ENCODE results near the gene CPT2.

DNA sequence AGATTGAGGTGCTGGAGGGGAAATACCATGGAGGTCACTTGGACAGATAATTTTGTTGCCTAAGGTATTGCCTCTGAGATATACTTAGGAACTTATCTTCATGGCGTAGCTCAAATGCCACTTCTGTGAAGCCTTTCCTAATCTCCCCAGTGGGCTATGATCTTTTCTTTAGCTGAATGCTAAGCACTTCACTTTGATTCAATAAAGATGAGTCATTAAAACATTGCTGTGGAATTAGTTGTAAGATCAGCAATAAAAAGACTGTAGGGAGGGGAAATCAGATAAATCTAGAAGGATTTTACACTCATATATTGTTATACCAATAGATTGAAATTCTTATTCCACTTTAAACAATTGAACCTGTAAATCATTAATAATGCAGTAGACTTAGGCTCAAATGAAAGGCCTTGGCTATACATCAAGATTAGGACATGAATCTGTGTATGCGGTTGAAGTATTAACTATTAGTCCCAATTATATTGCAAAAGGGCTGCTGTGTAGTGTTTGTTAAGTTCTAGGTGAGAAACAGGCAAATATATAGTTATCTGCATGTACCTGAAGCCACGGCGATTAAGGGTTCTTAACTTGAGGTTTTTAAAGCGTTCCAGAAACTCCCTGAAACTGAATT, 60.9 kb downstream of the CPT2 start:
- no peak for TF ChIP-seq HDAC6 (IDR thresholded peaks at IDR 0.05; ENCODE audit: low read depth, low read length)
- TF ChIP-seq KAT7 (CRISPR knock-in tag; IDR thresholded peaks at IDR 0.05; ENCODE audit: borderline replicate concordance), result no peak
- TF ChIP-seq, protein P1, sequence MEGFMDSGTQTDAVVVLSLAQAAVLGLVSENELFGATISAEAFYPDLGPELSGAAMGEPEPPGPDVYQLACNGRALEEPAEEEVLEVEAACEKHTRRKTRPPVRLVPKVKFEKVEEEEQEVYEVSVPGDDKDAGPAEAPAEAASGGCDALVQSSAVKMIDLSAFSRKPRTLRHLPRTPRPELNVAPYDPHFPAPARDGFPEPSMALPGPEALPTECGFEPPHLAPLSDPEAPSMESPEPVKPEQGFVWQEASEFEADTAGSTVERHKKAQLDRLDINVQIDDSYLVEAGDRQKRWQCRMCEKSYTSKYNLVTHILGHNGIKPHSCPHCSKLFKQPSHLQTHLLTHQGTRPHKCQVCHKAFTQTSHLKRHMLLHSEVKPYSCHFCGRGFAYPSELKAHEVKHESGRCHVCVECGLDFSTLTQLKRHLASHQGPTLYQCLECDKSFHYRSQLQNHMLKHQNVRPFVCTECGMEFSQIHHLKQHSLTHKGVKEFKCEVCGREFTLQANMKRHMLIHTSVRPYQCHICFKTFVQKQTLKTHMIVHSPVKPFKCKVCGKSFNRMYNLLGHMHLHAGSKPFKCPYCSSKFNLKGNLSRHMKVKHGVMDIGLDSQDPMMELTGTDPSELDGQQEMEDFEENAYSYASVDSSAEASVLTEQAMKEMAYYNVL (CRISPR knock-in tag; IDR thresholded peaks at IDR 0.05; ENCODE audit: borderline replicate concordance), result no peak
- TF ChIP-seq, protein P2, sequence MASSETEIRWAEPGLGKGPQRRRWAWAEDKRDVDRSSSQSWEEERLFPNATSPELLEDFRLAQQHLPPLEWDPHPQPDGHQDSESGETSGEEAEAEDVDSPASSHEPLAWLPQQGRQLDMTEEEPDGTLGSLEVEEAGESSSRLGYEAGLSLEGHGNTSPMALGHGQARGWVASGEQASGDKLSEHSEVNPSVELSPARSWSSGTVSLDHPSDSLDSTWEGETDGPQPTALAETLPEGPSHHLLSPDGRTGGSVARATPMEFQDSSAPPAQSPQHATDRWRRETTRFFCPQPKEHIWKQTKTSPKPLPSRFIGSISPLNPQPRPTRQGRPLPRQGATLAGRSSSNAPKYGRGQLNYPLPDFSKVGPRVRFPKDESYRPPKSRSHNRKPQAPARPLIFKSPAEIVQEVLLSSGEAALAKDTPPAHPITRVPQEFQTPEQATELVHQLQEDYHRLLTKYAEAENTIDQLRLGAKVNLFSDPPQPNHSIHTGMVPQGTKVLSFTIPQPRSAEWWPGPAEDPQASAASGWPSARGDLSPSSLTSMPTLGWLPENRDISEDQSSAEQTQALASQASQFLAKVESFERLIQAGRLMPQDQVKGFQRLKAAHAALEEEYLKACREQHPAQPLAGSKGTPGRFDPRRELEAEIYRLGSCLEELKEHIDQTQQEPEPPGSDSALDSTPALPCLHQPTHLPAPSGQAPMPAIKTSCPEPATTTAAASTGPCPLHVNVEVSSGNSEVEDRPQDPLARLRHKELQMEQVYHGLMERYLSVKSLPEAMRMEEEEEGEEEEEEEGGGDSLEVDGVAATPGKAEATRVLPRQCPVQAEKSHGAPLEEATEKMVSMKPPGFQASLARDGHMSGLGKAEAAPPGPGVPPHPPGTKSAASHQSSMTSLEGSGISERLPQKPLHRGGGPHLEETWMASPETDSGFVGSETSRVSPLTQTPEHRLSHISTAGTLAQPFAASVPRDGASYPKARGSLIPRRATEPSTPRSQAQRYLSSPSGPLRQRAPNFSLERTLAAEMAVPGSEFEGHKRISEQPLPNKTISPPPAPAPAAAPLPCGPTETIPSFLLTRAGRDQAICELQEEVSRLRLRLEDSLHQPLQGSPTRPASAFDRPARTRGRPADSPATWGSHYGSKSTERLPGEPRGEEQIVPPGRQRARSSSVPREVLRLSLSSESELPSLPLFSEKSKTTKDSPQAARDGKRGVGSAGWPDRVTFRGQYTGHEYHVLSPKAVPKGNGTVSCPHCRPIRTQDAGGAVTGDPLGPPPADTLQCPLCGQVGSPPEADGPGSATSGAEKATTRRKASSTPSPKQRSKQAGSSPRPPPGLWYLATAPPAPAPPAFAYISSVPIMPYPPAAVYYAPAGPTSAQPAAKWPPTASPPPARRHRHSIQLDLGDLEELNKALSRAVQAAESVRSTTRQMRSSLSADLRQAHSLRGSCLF (CRISPR knock-in tag; IDR thresholded peaks at IDR 0.05; ENCODE audit: borderline replicate concordance), result no peak
- TF ChIP-seq, protein P3, sequence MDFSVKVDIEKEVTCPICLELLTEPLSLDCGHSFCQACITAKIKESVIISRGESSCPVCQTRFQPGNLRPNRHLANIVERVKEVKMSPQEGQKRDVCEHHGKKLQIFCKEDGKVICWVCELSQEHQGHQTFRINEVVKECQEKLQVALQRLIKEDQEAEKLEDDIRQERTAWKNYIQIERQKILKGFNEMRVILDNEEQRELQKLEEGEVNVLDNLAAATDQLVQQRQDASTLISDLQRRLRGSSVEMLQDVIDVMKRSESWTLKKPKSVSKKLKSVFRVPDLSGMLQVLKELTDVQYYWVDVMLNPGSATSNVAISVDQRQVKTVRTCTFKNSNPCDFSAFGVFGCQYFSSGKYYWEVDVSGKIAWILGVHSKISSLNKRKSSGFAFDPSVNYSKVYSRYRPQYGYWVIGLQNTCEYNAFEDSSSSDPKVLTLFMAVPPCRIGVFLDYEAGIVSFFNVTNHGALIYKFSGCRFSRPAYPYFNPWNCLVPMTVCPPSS (IDR thresholded peaks at IDR 0.05), result no peak
